Kidney epithelial cell (primary cell): ENCODE data around the gene LINGO3. TPM values are rescaled to one million over a fixed set of nuclear protein-coding genes. Genes with fewer than 3 reads are reported as not detected.

ENCODE experiments used
- DNase-seq: peaks from one replicate; pipeline ENCODE4 v3.0.0-alpha.2; 2010; ENCODE audit warnings: low read depth
- H3K27me3 ChIP-seq: 2 replicates; pipeline ENCODE4 v1.6.0; 2011; ENCODE audit warnings: low read length; ENCODE audit not compliant: control insufficient read depth, insufficient read depth
- H3K36me3 ChIP-seq: 2 replicates; pipeline ENCODE4 v1.5.1; 2011; ENCODE audit warnings: low read length; ENCODE audit not compliant: control insufficient read depth, insufficient read depth
- H3K4me3 ChIP-seq: 2 replicates; pipeline ENCODE4 v1.5.1; 2011; ENCODE audit warnings: low read depth, mild to moderate bottlenecking, control low read depth, low read length
- total RNA-seq: library from RNA; depleted of rRNA; stranded (reverse); fragments of >200 nt; gene quantifications from 2 replicates; pipeline ENCODE4 v1.2.3, GENCODE V29; 2015
- TF ChIP-seq, protein P1 (sequence below): IDR thresholded peaks from 2 replicates; pipeline ENCODE4 v1.5.1; 2011; ENCODE audit warnings: mild to moderate bottlenecking, moderate library complexity, low read length, control low read depth, inconsistent platforms; ENCODE audit not compliant: insufficient read depth, poor library complexity, severe bottlenecking

The LINGO3 gene, protein sequence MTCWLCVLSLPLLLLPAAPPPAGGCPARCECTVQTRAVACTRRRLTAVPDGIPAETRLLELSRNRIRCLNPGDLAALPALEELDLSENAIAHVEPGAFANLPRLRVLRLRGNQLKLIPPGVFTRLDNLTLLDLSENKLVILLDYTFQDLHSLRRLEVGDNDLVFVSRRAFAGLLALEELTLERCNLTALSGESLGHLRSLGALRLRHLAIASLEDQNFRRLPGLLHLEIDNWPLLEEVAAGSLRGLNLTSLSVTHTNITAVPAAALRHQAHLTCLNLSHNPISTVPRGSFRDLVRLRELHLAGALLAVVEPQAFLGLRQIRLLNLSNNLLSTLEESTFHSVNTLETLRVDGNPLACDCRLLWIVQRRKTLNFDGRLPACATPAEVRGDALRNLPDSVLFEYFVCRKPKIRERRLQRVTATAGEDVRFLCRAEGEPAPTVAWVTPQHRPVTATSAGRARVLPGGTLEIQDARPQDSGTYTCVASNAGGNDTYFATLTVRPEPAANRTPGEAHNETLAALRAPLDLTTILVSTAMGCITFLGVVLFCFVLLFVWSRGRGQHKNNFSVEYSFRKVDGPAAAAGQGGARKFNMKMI
- not detected in 2 replicates for total RNA-seq

DNA sequence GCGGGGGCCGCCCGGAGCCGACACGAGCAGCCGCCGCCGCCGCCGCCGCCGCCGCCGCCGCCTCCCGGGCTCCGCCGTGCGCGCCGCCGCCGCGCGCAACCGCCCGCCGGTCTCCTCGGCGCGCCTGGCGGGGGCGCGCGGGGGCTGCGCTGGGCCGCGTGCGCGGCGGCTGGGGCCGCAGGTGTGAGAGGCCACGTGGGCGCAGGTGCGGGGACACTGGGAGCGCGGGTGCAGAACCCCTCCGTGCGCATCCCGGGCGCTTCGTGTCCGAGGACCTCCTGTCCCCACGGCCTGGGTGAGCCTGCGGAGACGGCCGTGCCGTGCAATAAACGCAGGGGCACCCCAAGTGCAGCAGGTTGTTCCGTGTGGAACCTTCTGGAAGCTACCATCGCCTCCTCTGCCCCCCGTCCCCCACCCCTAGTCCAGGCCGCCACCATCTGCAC lies at the start of gene LINGO3:
Gene LINGO3 (minus strand): TSS at position 41 of the 443 bp plus-strand sequence. CDS start 16,378 bp downstream, outside the sequence.
- peaks cover 62% of the 10 kb centered on the region for H3K27me3 ChIP-seq
- TF ChIP-seq, protein P1, sequence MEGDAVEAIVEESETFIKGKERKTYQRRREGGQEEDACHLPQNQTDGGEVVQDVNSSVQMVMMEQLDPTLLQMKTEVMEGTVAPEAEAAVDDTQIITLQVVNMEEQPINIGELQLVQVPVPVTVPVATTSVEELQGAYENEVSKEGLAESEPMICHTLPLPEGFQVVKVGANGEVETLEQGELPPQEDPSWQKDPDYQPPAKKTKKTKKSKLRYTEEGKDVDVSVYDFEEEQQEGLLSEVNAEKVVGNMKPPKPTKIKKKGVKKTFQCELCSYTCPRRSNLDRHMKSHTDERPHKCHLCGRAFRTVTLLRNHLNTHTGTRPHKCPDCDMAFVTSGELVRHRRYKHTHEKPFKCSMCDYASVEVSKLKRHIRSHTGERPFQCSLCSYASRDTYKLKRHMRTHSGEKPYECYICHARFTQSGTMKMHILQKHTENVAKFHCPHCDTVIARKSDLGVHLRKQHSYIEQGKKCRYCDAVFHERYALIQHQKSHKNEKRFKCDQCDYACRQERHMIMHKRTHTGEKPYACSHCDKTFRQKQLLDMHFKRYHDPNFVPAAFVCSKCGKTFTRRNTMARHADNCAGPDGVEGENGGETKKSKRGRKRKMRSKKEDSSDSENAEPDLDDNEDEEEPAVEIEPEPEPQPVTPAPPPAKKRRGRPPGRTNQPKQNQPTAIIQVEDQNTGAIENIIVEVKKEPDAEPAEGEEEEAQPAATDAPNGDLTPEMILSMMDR: no peak
- no peaks in the 10 kb centered on the region for H3K36me3 ChIP-seq
- DNase-seq: no peak
- no peak within 1 kb of the TSS for H3K4me3 ChIP-seq

DNA sequence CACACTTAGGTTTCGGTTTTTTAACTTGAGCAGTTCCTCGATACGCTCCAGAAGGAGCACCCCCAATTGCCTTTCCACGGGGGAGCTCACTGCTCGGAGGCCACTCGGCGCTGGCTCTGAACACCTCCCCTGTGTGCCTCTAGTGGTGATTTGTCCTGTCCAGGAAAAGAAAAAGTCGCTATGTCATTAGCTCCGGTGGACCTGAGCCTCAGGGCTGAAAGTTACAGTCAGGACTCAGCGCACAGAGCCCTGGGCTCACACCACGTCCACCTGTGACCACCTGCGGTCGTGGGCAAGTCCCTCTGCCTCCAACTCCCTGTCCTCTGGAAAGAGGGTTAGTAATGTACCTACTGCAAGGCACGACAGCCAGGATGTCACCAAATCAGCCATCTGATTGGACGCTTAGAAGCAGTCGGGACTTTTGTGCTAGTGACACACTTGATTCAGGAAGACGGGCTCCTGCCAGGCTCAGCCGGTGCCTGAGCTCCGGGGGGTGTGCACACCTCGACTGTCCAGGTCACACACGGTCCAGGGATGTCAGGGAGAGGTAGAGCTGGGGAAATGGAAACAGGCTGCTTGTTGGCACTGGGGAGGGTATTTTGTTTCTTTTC lies 48.2 kb upstream of the LINGO3 start:
- TF ChIP-seq, protein P1: no peak
- no peak for DNase-seq

DNA sequence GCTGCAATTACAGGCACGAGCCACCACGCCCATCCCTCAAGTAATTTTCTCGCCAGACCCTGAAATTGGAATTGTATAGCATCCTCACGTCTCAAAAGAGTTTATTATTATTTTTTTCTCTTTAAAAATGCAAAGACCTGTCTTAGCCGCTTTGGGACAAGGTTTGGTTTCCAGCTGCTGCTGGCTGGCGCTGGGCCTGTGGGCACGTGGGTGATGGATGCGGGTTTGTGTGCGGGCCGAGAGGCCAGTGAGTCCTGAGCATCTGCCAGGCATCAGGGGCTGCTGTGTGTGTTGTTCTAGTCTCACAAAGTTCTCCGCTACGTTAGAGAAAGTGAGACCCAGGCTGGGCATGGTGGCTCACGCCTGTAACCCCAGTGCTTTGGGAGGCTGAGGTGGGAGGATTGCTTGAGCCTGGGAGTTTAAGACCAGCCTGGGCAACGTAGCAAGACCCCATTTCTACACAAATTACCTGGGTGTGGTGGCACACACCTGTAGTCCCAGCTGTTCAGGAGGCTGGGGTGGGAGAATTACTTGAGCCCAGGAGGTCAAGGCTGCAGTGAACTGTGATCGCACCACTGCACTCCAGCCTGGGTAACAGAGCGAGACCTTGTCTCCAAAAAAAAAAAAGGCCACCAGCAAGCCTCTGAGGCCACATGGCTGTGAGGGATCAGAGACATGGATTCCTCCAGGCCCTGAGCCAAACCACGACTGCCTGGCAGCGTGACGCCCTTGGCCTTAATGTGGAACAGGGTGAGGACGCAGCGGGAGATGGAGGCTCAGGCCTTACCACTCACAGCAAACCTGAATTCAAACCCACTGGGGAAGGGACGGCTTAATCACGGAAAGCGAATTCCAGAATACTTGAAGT lies 47.4 kb upstream of the LINGO3 start:
- TF ChIP-seq, protein P1: no peak
- DNase-seq: no peak
- H3K36me3 ChIP-seq: no peaks in the 10 kb centered on the region
- peaks cover 21% of the 10 kb centered on the region for H3K27me3 ChIP-seq
- H3K4me3 ChIP-seq: no peak overlapping the region

More for the DNA sequence above, 48.2 kb upstream of the LINGO3 start:
- Histone ChIP-seq H3K27me3 (peaks cover 26% of the 10 kb centered on the region), H3K4me3 (no peak overlapping the region), H3K36me3 (no peaks in the 10 kb centered on the region)

DNA sequence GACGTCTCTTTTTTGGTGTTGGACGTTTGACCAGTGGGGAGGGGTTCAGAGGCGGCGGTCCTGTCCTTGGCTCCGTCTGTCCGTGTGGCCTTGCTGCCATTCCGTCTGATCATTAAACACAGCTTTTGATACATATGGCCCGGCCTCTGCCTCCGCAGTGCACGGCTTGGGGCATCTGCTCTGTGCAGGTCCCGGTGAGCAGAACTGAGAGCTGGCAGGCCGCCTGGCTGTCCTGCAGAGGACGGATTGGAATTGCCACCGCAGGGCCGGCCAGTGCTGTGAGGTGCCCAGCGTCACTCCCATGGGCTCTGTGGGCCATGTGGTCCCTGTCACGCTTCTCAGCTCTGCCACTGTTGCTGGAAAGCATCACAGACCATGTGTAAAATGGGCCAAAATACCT lies 46.7 kb upstream of the LINGO3 start:
- TF ChIP-seq, protein P1: no peak

DNA sequence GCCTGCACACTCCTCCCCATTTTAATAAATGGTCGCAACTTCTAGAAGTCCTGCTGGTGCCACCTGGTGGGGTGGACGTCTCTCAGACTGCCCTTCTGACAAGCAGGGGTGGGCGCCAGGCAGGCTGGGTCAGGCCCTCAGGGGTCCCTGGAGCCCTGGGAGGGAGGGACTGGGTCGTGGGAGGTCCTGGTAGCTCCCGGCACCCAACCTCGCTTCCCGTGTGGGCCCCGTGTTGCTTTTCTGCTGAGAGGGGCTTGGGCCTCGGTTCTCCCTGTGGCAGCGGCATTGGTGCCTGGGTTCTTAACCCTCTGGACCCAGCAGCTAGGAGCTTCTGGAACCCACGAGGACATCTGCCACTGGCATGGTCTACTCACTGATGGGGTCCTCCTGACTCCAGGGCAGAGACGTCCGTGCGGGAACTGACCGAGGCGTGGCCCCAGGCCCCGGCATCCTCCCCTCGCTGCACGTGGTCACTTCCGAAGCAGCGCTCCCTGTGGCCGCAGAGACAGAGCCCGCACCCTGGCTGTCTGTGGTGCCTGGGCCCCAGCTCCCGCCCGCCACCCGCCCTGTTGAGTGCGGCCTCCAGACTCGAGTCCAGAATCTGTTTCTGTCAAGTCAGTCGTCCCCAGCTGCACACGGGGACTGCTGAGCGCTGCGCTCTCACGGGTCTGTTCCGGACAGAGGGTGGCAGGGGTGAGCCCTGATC lies 46.1 kb upstream of the LINGO3 start:
- no peaks in the 10 kb centered on the region for H3K36me3 ChIP-seq
- TF ChIP-seq, protein P1: no peak
- H3K27me3 ChIP-seq: peaks cover 10% of the 10 kb centered on the region
- DNase-seq: no peak
- no peak overlapping the region for H3K4me3 ChIP-seq

More for the DNA sequence above, 46.7 kb upstream of the LINGO3 start:
- Histone ChIP-seq H3K27me3 (peaks cover 15% of the 10 kb centered on the region), H3K4me3 (no peak overlapping the region), H3K36me3 (no peaks in the 10 kb centered on the region)
- DNase-seq: no peak
